Adrenal gland (tissue), 5 donors: ENCODE results near the gene SLC25A46.

Experiments used
- CTCF ChIP-seq, 6 experiments: fragments of 450-650 bp in 4 of 6; fragments of 200-600 bp in 2 of 6; sonication (generic) in 1 of 6; IDR thresholded peaks; 1 replicate in 5 of 6; 2 replicates in 1 of 6; pipeline versions ENCODE4 v1.5.1 to v1.8.0; 2016 to 2021; ENCODE audit warnings: antibody characterized with exemption in 6 of 6, mild to moderate bottlenecking in 2 of 6, moderate library complexity in 1 of 6
- POLR2A ChIP-seq, 2 donors: fragments of 450-650 bp; IDR thresholded peaks; one replicate each; pipeline ENCODE4 v1.6.1; 2017; ENCODE audit warnings: antibody characterized with exemption in 2 of 2, mild to moderate bottlenecking in 2 of 2, moderate library complexity in 1 of 2
- donor health status: DM: no; HTN: no; CAD: no.

GRCh38 chr5:110784901-110785300 lies 46.1 kb downstream of the SLC25A46 start:
- TF ChIP-seq CTCF (IDR thresholded peaks at IDR 0.05) (no peak), POLR2A (IDR thresholded peaks at IDR 0.05) (no peak)
